HepG2 (cell line): ENCODE data around the gene MTHFD2L. TPM values are rescaled to one million over a fixed set of nuclear protein-coding genes. Genes with fewer than 3 reads are reported as not detected.

Experiments
- BCL6 ChIP-seq: IDR thresholded peaks from 2 replicates; pipeline ENCODE4 v1.6.1; 2016; ENCODE audit warnings: missing genetic modification reagents, missing compliant biosample characterization
- FOXO1 ChIP-seq: sonication (generic); formaldehyde crosslinking; IDR thresholded peaks from 2 replicates; pipeline ENCODE4 v1.4.0; 2020; ENCODE audit warnings: missing genetic modification reagents
- HNF1A ChIP-seq, 2 experiments: sonication (generic) in 1 of 2; formaldehyde crosslinking in 1 of 2; IDR thresholded peaks; 2 replicates each; pipeline versions ENCODE4 v1.4.0 to v1.6.1; 2016 to 2020; ENCODE audit warnings: borderline replicate concordance in 1 of 2, low read depth in 1 of 2, mild to moderate bottlenecking in 1 of 2, missing genetic modification reagents in 1 of 2
- KLF6 ChIP-seq: IDR thresholded peaks from 2 replicates; pipeline ENCODE4 v1.8.0; 2016; ENCODE audit warnings: missing biosample characterization, missing genetic modification reagents
- RARA ChIP-seq: IDR thresholded peaks from 2 replicates; pipeline ENCODE4 v1.6.1; 2016; ENCODE audit warnings: missing genetic modification reagents, missing compliant biosample characterization
- SMAD3 ChIP-seq: sonication (generic); formaldehyde crosslinking; IDR thresholded peaks from 2 replicates; pipeline ENCODE4 v1.4.0; 2020; ENCODE audit warnings: missing genetic modification reagents
- SOX13 ChIP-seq, 3 experiments: fragments of 450-650 bp in 1 of 3; sonication (generic) in 1 of 3; formaldehyde crosslinking in 1 of 3; IDR thresholded peaks in 2 of 3; conservative IDR thresholded peaks in 1 of 3; 2 replicates each; pipeline versions ENCODE4 v1.5.0 to v1.6.1; 2016 to 2020; ENCODE audit warnings: antibody characterized with exemption in 1 of 3, mild to moderate bottlenecking in 1 of 3, missing compliant biosample characterization in 1 of 3, missing genetic modification reagents in 1 of 3, moderate library complexity in 1 of 3
- SOX6 ChIP-seq, 2 experiments: fragments of 450-650 bp in 1 of 2; sonication (generic) in 1 of 2; formaldehyde crosslinking in 1 of 2; IDR thresholded peaks; 2 replicates each; pipeline versions ENCODE4 v1.4.0 to v1.6.1; 2017 to 2020; ENCODE audit warnings: antibody characterized with exemption in 1 of 2, mild to moderate bottlenecking in 1 of 2, missing genetic modification reagents in 1 of 2
- TEAD2 ChIP-seq: sonication (generic); formaldehyde crosslinking; IDR thresholded peaks from 2 replicates; pipeline ENCODE4 v1.9.0; 2021; ENCODE audit warnings: missing genetic modification reagents
- ZNF549 ChIP-seq: sonication (generic); formaldehyde crosslinking; IDR thresholded peaks from 2 replicates; pipeline ENCODE4 v1.5.0; 2020; ENCODE audit warnings: missing genetic modification reagents
- ZNF747 ChIP-seq: sonication (generic); formaldehyde crosslinking; IDR thresholded peaks from 2 replicates; pipeline ENCODE4 v1.8.1; 2023; ENCODE audit warnings: missing genetic modification reagents, mild to moderate bottlenecking, borderline replicate concordance
- ZNF761 ChIP-seq: sonication (generic); formaldehyde crosslinking; conservative IDR thresholded peaks from 2 replicates; pipeline ENCODE4 v1.4.0; 2020; ENCODE audit warnings: mild to moderate bottlenecking, missing genetic modification reagents
- ZNF891 ChIP-seq: sonication (generic); formaldehyde crosslinking; IDR thresholded peaks from 2 replicates; pipeline ENCODE4 v1.5.0; 2020; ENCODE audit warnings: mild to moderate bottlenecking, missing genetic modification reagents
- polyA plus RNA-seq, 8 experiments: library from polyadenylated mRNA; depleted of rRNA in 3 of 8; stranded (reverse) in 7 of 8; unstranded in 1 of 8; fragments of >200 nt; fragmentation: Illumina TruSeq in 4 of 8; extraction: Trizol in 4 of 8; gene quantifications; 2 replicates each; pipeline versions ENCODE4 v1.2.1 to v1.2.3, GENCODE V29; 2011 to 2016; ENCODE audit warnings: low read depth in 4 of 8, missing spikeins in 1 of 8, mixed read lengths in 1 of 8; ENCODE audit not compliant: insufficient read depth in 1 of 8
- total RNA-seq, 5 experiments: library from RNA; depleted of rRNA; stranded (reverse); fragments of >200 nt; fragmentation: Illumina TruSeq; extraction: Trizol; gene quantifications; 2 replicates each; pipeline ENCODE4 v1.2.3, GENCODE V29; 2016; ENCODE audit warnings: low read depth in 1 of 5
- TF ChIP-seq, protein P1 (sequence below): IDR thresholded peaks from 2 replicates; pipeline ENCODE4 v1.4.0; 2020; ENCODE audit warnings: mild to moderate bottlenecking, missing genetic modification reagents
- TF ChIP-seq, protein P2 (sequence below): sonication (generic); formaldehyde crosslinking; IDR thresholded peaks from 2 replicates; pipeline ENCODE4 v1.5.1; 2020; ENCODE audit warnings: mild to moderate bottlenecking, missing genetic modification reagents, moderate library complexity

MTHFD2L gene
- total and polyA plus RNA-seq, 2 of the 13 experiments (the other 11 are each of a cell fraction or from before 2014, with no cell fraction given): 10.5 to 14.9 TPM

DNA sequence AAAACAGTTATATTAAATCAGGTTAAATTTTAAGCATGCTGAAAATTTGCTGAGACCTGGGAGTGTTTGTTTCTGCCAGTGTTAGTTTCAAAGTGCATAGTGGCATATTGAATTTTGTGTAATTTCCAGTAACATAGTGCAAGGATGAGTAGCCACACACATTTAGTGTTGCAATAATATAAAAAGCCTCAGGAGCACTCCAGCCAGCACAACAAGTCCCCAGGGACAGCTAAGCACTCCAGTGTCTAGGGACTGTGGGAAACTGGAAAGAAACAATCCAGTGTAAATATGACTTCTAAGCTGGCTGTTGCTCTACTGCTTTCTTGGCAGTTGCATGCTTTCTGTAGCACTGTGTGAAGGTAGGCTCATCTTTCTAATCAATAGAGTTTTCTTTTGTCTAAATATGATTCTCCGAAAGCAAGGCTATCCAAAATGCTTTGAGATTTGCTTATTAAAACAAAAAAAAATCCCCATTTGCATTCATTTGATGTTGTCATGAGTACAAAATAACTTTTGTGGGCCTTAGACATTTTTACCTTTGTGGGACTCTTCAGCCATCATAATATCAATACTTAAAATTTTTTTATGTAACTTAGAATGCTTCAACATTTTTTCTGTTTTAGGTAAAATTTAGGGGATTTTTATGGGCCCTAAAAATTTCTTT lies 34.7 kb upstream of the MTHFD2L start (continued):
- TF ChIP-seq, protein P1, sequence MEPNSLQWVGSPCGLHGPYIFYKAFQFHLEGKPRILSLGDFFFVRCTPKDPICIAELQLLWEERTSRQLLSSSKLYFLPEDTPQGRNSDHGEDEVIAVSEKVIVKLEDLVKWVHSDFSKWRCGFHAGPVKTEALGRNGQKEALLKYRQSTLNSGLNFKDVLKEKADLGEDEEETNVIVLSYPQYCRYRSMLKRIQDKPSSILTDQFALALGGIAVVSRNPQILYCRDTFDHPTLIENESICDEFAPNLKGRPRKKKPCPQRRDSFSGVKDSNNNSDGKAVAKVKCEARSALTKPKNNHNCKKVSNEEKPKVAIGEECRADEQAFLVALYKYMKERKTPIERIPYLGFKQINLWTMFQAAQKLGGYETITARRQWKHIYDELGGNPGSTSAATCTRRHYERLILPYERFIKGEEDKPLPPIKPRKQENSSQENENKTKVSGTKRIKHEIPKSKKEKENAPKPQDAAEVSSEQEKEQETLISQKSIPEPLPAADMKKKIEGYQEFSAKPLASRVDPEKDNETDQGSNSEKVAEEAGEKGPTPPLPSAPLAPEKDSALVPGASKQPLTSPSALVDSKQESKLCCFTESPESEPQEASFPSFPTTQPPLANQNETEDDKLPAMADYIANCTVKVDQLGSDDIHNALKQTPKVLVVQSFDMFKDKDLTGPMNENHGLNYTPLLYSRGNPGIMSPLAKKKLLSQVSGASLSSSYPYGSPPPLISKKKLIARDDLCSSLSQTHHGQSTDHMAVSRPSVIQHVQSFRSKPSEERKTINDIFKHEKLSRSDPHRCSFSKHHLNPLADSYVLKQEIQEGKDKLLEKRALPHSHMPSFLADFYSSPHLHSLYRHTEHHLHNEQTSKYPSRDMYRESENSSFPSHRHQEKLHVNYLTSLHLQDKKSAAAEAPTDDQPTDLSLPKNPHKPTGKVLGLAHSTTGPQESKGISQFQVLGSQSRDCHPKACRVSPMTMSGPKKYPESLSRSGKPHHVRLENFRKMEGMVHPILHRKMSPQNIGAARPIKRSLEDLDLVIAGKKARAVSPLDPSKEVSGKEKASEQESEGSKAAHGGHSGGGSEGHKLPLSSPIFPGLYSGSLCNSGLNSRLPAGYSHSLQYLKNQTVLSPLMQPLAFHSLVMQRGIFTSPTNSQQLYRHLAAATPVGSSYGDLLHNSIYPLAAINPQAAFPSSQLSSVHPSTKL (CRISPR knock-in tag): peak; percentile 35; the same call in 1 of the 2 replicates
- TF ChIP-seq ZNF761 (CRISPR knock-in tag): no peak
- TF ChIP-seq ZNF549 (CRISPR knock-in tag): no peak
- TF ChIP-seq KLF6 (CRISPR knock-in tag): 0 out of 2 replicates have a peak, but pooled peaks have one; percentile 23
- no peak for TF ChIP-seq HNF1A (IDR thresholded peaks at IDR 0.05; ENCODE audit: low read depth)
- no peak for TF ChIP-seq HNF1A (CRISPR knock-in tag; IDR thresholded peaks at IDR 0.05; ENCODE audit: borderline replicate concordance)
- TF ChIP-seq, protein P2, sequence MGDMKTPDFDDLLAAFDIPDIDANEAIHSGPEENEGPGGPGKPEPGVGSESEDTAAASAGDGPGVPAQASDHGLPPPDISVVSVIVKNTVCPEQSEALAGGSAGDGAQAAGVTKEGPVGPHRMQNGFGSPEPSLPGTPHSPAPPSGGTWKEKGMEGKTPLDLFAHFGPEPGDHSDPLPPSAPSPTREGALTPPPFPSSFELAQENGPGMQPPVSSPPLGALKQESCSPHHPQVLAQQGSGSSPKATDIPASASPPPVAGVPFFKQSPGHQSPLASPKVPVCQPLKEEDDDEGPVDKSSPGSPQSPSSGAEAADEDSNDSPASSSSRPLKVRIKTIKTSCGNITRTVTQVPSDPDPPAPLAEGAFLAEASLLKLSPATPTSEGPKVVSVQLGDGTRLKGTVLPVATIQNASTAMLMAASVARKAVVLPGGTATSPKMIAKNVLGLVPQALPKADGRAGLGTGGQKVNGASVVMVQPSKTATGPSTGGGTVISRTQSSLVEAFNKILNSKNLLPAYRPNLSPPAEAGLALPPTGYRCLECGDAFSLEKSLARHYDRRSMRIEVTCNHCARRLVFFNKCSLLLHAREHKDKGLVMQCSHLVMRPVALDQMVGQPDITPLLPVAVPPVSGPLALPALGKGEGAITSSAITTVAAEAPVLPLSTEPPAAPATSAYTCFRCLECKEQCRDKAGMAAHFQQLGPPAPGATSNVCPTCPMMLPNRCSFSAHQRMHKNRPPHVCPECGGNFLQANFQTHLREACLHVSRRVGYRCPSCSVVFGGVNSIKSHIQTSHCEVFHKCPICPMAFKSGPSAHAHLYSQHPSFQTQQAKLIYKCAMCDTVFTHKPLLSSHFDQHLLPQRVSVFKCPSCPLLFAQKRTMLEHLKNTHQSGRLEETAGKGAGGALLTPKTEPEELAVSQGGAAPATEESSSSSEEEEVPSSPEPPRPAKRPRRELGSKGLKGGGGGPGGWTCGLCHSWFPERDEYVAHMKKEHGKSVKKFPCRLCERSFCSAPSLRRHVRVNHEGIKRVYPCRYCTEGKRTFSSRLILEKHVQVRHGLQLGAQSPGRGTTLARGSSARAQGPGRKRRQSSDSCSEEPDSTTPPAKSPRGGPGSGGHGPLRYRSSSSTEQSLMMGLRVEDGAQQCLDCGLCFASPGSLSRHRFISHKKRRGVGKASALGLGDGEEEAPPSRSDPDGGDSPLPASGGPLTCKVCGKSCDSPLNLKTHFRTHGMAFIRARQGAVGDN (CRISPR knock-in tag): no peak
- TF ChIP-seq TEAD2 (CRISPR knock-in tag): no peak
- TF ChIP-seq FOXO1 (CRISPR knock-in tag): peak; percentile 40; the same call in 1 of the 2 replicates
- TF ChIP-seq SOX6 (IDR thresholded peaks at IDR 0.05): no peak
- peak; percentile 64 for TF ChIP-seq SOX6 (CRISPR knock-in tag; IDR thresholded peaks at IDR 0.05)
- TF ChIP-seq ZNF891: no peak
- TF ChIP-seq SMAD3 (CRISPR knock-in tag): no peak
- no peak for TF ChIP-seq ZNF747 (CRISPR knock-in tag)
- 0 out of 2 replicates have a peak, but pooled peaks have one; percentile 34 for TF ChIP-seq RARA (CRISPR knock-in tag)
- peak; percentile 88 for TF ChIP-seq BCL6 (CRISPR knock-in tag)
- no peak for TF ChIP-seq SOX13 (IDR thresholded peaks at IDR 0.05)
- TF ChIP-seq SOX13 (CRISPR knock-in tag; conservative IDR thresholded peaks at IDR 0.05 in 1 of 2, IDR thresholded peaks at IDR 0.05 in 1 of 2): 0 out of 4 replicates have a peak, but pooled peaks of 1 of the 2 experiments have one; percentile 36
